Heart left ventricle (tissue), 13 donors: ENCODE measurements around the gene LIG3.

Experiments
- POLR2A ChIP-seq, 2 donors: fragments of 450-650 bp; IDR thresholded peaks; one replicate each; pipeline ENCODE4 v1.6.1; 2017; ENCODE audit warnings: antibody characterized with exemption in 2 of 2, mild to moderate bottlenecking in 2 of 2, moderate library complexity in 2 of 2
- TF ChIP-seq, protein P1 (sequence below), 12 donors: fragments of 200-600 bp; sonication (generic) in 4 of 12; IDR thresholded peaks; one replicate each; pipeline versions ENCODE4 v1.5.0 to v1.8.0; 2018 to 2022; ENCODE audit warnings: antibody characterized with exemption in 12 of 12, mild to moderate bottlenecking in 5 of 12
- donor health status: ischemic (EF 13 %, LVEDD 7.1; RV severe dilation, severe dysfunction).
- donor health status: DM: no; HTN: yes; CAD: no.
- donor health status: DM: no; HTN: no; CAD: no.
- donor health status: ischemic (EF 25% LVEDD 6.9; RV normal size, moderate dysfunction).
- donor health status: ischemic (EF 25% LVEDD 5.7; RV mildly dilated, moderate dysfunction).
- donor health status: ischemic (EF 35%, LVEDD 5.7; RV mildly dilated, moderate dysfunction).
- donor health status: nonischemic (EF 11% LVEDD 7.7; RV severe dilation, severe dysfunction).
- donor health status: DM: yes; HTN: yes; CAD: no.
- donor health status: PGD.
- donor health status: ischemic (EF 29% LVEDD 5.4; RV normal size, mild dysfunction).
- donor health status: nonischemic (EF 23%, LVEDD 6.1; RV moderate dilation, normal function).

DNA sequence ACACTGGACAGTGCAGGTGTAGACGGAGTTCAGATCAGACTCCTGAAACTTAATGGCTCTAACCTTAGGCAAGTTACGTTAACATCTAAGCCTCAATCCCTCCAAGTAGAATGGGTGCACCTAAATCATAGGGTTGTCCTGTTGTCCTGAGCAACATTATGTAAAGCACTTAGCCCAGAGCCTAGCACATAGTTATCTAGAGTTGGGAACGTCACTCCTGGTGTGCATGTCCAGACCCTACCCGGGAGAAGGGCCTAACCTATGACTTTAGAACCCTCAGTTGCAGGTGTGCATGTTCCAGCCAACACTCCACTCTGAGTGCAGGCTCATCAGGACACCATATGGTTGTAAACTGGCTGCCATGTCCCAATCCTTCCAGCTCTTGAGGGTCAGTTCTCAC, 26.0 kb downstream of the LIG3 start:
- no peak for TF ChIP-seq POLR2A (IDR thresholded peaks at IDR 0.05)
- TF ChIP-seq, protein P1, sequence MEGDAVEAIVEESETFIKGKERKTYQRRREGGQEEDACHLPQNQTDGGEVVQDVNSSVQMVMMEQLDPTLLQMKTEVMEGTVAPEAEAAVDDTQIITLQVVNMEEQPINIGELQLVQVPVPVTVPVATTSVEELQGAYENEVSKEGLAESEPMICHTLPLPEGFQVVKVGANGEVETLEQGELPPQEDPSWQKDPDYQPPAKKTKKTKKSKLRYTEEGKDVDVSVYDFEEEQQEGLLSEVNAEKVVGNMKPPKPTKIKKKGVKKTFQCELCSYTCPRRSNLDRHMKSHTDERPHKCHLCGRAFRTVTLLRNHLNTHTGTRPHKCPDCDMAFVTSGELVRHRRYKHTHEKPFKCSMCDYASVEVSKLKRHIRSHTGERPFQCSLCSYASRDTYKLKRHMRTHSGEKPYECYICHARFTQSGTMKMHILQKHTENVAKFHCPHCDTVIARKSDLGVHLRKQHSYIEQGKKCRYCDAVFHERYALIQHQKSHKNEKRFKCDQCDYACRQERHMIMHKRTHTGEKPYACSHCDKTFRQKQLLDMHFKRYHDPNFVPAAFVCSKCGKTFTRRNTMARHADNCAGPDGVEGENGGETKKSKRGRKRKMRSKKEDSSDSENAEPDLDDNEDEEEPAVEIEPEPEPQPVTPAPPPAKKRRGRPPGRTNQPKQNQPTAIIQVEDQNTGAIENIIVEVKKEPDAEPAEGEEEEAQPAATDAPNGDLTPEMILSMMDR (IDR thresholded peaks at IDR 0.05) = no peak
